Astrocyte of the cerebellum (primary cell): ENCODE results near the gene DCANP1.
A peak's percentile ranks its signal among the peaks of the same experiment; 100 is the strongest.

Experiments used
- DNase-seq: peaks from one replicate; pipeline ENCODE4 v3.0.0-alpha.2; 2011; ENCODE audit warnings: low read depth
- H3K4me3 ChIP-seq: 2 replicates; pipeline ENCODE4 v1.5.1; 2011; ENCODE audit warnings: mild to moderate bottlenecking, low read depth, low read length, moderate library complexity
- CTCF ChIP-seq: IDR thresholded peaks from 2 replicates; pipeline ENCODE4 v1.5.1; 2012; ENCODE audit warnings: low read length, low read depth, moderate library complexity, mild to moderate bottlenecking; ENCODE audit errors: missing control alignments
- in situ Hi-C: cut with HindIII; loops from 2 replicates; pipeline ENCODE4 v1.10.0; 2017; ENCODE audit warnings: low sequenced_read_pairs

Gene DCANP1

GRCh38 chr5:135400866-135401265 is 46.3 kb downstream of the DCANP1 start:
- no peak for TF ChIP-seq CTCF
- no peak for DNase-seq
- in situ Hi-C loops: no loop called here
- H3K4me3 ChIP-seq: no peak overlapping the region

GRCh38 chr5:135399794-135400542 is 47.2 kb downstream of the DCANP1 start:
- peak overlapping the region; percentile 79 for H3K4me3 ChIP-seq
- no peak for TF ChIP-seq CTCF
- in situ Hi-C loops: no loop called here
- DNase-seq: no peak

- DNase-seq: peak; percentile 52
- peak within 1 kb of the TSS; percentile 79 for H3K4me3 ChIP-seq
- in situ Hi-C loops: no loop called here
- no peak for TF ChIP-seq CTCF
These were observed 48.0 kb downstream of the DCANP1 start, which contains the start of gene MACROH2A1 for GRCh38 chr5:135398855-135399793. MACROH2A1 (minus strand) TSS chr5:135399231; CDS start chr5:135389093, 10,138 bp downstream.

- no peak for DNase-seq
- TF ChIP-seq CTCF: no peak
- in situ Hi-C loops: no loop called here
- H3K4me3 ChIP-seq: peak overlapping the region; percentile 79
These were observed 48.8 kb downstream of the DCANP1 start for GRCh38 chr5:135398160-135398854.

GRCh38 chr5:135397084-135397483 is 50.1 kb downstream of the DCANP1 start:
- H3K4me3 ChIP-seq: no peak overlapping the region
- in situ Hi-C loops: no loop called here
- TF ChIP-seq CTCF: no peak
- DNase-seq: no peak

- DNase-seq: no peak
- H3K4me3 ChIP-seq: no peak overlapping the region
- no peak for TF ChIP-seq CTCF
- in situ Hi-C loops: no loop called here
These were observed 50.6 kb downstream of the DCANP1 start for GRCh38 chr5:135396459-135397055.
